HG03060 (cell line): ENCODE measurements around the gene RPN2.

Experiments used
- ATAC-seq: cut with Tn5 transposase; IDR thresholded peaks from one replicate; pipeline ENCODE4 v1.9.1; 2021; ENCODE audit warnings: low read depth, moderate number of reproducible peaks; ENCODE audit not compliant: unreplicated experiment

RPN2 gene

DNA sequence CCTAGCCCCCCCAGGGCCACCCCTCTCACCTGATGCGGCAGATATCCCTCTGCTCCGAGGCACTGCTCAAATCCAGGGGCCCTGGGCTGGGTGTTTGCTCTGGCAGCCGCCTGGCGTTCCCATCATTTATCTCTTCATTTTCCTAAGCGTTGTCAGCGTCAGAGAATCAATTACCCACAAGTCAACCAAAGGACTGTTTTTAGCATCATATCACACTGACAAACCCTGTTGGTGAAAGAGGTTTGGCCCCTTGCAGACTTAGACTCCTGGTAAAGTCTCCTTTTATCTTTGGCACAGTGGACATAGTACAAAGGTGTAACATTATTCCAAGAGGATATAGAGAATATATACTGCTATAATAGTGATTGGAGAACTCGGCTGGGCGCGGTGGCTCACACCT is 82.6 kb downstream of the RPN2 start, which contains the start of gene GHRH:
TSS of gene GHRH (minus strand) at position 101 of the 400 bp plus-strand sequence. CDS start 4,925 bp downstream, outside the sequence.
- no peak for ATAC-seq

DNA sequence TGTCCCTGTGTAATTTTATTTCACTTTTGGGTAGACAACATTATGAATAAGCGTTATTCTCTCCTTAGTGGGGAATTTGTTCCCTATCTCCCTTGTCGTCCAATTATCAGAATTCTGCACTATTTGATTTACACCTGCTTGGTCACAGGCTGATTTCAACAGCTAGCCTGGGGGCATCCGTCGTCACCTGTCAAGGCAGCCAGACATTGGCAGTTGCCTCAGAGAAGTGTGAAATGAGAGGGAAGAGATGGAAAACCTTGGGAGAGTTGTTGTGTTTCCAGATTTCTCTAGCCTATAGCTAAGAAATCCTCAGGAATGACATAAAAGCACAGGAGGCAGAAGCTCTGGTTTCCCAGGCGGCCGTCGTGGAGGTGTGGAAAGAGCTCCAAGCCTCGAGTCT is 83.4 kb downstream of the RPN2 start:
- no peak for ATAC-seq

DNA sequence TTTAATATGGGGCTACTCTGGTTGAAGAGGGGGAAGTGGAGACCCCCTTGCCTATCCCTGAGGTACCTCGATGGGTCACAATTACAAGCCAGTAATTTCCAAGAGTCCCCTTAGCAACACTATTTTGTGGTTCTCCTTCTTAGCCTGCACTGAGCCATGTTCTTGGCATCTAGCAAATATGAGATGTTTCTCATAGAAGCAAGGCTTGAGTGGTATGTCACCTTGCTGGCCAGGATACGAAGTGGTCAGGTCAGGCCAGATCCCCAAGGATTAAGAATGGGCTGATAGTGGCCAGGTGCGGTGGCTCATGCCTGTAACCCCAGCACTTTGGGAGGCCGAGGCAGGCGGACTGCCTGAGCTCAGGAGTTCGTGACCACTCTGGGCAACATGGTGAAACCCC is 84.6 kb downstream of the RPN2 start:
- ATAC-seq, result no peak

DNA sequence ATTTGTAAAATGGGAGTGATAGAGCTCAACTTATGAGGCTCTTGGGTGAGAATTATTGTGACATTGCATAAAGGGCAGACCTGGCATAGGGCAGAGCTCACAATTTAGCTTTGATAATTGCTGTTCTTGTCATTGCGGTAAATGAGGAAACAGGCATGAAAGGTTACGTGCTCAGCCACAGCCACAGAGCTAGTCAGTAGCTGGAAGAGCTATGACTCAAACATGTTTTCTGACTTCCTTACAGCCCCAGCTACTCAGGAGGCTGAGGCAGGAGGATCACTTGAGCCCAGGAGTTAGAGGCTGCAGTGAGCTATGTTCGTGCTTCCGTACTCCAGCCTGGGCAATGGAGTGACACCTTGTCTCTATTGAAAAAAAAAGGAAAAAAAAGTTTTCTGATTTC is 86.0 kb downstream of the RPN2 start:
- ATAC-seq, result no peak

DNA sequence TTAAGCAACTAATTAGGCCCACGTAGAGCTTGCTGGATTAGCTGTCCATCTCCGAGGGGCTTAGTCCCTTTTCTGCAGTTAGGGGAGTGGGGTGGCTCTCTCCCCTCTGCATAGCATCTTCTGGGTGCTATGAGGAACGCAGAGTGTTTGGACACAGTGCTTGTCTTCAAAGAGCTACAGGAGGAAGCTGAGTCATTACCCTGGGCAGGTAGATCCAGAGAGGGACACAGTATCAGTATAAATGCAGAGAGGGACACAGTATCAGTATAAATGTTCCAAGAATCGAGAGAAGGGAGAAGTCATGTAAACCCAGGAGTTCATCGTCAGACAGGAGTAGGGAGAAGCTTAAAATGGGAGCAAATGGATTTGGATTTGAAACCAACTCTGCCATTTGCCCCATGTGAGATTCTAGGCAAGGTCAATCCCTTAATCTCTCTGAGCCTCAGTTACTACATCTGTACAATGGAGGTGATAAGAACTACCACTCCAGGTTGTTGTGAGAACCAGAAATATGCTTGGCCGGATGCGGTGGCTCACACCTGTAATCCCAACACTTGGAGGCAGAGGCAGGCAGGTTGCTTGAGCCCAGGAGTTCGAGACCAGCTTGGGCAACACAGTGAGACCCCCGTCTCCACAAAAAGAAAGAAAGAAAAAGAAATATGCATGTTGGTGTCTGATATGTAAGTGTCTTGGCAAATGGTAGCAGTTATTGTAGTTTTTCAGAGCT is 88.0 kb downstream of the RPN2 start:
- ATAC-seq, result no peak

DNA sequence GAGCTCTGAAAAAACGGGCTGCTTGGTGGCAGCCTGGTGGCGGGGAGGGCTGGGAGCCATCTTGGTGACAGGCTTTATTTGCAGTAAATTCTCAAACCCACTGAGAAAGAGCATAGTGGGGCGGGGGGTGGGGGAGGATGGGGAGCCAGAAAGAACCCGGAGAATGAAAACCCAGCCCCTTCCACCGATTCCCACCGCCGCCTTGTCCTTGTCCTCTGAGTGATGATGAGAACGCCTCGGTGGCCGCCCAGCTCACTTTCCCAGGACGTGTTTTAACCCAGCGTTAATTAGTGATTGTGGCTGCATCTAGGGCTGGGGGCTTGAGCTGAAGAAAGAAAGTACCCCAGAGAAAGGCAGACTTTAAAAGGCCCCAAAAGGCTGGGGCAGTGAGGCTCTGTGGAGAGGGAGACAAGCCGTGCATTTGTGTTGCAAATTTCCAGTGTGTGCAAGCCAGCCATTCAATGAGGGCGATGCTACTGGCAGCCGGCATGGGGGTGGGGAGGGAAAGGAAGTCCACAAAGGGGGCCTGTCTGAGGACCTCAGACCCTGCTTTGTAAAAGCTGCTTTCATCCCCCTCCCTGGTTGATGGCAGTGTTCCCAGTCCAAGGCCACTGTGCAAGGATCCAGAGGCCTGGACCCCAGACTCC is 88.7 kb downstream of the RPN2 start:
- no peak for ATAC-seq

DNA sequence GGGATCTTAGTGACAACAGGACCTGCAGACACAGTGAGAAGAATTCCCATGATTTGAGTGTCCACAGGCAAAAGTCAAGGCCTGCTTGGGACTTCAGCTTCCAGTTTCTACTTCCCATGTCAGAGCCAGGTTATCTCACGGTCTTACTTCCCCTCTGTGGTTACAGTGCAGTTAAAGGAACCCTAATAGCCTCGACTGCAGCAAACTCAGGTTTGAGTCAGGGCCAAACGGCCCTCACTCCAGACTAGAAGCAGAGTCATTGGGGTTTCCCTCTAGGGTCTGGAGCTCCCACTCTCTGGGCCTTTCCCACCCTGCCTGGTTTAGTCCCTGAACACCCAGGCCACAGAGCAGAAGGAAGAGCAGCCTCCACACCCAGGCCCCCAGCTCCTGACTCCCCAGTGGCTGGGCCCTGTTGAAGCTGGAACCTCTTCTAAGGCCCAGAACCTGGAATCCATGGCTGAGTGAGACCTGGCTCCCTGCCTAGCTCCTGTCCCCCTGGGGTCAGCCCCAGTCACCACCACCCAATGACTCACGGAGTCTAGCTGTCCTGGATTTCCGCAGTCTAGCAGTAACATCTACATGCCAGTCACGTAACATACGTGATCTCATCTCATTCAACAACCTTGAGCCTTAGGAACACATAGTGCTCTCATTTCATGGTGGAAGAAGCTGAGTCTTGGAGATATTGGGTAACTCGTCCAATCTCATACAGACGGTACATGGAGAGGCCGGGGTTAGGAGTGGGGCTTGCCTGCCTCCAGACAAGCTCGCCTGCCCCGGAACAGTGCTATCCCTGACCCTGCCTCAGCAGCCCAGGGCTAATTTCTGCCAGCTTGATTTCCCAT is 91.7 kb downstream of the RPN2 start:
- no peak for ATAC-seq

DNA sequence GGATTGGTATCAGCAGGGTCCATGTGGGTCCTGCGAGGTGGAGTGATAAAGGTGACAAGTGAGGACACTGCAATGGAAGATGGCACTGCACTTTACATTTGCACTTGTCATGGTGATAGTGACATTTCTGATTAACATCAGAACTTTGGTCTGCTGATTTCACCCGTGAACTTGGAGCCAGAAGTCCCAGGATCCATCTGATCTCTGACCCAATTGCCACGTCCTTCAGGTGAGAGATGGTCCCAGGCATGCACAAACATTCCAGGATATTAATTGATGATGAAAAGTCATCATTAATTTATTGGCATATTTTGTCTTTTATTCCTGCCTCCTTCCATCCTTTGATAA is 92.3 kb downstream of the RPN2 start:
- ATAC-seq, result no peak

DNA sequence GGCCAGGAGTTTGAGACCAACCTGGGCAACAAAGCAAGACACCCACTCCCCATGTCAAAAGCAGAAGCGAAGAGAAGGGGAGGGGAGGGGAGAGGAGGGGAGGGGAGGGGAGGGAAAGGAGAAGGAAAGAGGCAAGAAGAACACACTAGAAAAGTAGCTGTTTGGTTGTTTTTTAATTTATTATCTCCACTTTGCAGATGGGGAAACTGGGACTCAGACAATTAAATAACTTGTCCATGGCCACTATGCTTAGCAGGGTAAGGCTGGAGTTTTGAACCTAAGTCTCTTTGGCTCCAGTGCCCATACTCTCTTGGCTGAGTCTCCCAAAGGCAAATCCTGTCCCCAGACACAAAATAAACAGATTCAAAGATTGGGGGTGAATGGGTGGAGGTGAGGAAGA is 94.9 kb downstream of the RPN2 start:
- no peak for ATAC-seq

DNA sequence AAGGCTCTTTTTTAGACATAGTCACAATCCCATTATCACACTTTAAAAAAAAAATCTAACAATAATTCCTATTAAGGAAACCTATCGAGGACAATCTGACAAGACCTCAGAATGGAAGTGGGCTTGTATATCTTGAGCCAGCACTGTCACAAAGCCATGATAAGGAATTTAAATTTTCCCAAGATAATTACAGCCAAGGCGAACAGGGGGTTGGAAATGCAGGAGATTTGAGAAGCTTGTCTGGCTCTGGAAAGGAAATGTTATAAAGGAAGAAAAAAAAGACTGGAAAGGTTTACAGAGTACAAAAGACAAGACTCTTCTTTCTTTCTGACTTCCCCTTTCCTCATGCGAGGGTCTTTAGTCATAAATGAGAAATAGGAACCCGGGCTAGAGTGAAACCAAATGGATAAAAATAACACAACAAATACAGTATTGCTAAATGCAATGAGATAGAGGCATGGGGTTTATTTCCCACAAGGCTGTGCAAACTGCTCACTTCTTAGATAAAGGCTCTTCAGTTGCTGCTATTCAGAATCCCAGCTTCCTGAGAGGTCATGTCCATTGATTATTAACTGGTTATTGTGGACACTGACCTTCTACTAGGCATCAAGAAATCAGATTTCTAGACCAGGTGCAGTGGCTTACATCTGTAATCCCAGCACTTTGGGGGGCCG is 95.9 kb downstream of the RPN2 start:
- ATAC-seq, result no peak

DNA sequence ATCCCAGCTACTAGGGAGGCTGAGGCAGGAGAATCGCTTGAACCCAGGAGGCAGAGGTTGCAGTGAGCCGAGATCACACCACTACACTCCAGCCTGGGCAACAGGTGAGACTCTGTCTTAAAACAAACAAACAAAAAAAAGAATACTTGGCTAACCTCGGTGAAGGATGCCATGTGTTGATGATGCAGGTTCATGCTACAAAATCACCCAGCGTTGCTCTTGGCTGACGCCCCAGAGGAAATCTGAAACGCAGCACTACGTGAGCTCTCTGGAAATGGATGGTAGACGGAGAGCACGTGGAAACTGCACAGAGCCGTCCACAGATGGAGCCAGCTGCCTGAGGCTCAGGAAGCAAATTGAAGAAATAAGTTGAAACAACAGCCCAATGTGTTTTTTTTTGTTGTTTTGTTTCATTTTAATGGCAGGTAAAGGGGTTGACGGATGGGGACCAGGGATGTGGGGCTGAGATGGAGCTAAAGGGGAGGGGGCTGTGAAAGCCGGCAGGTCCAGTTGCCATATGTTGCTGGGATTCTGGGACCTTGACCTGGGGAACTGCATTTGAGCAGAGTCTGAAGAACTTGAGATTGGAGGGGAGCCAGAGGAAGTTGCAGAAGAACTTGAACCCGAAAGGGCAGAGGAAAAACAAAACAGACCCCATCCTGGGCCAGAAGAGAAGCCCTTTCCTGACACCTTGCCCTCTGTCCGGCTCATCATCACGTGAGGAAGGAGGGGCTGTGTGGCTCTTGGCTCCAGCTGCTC is 97.5 kb downstream of the RPN2 start:
- no peak for ATAC-seq

DNA sequence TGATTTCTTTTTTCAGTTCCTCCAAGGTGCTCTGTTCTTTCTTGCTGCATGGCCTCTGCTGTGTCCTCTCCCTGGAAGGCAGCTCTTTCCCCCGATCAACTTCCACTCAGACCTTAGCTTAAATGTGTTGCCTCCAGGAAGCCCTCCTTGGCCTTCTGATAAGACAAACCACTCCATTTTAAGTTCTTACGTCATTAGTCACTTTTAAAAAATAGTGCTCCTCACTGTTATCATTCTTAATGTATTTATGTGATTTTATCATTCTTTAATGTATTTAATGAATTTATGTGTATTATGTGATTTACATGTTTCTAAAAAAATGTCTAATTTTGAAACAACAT is 98.1 kb downstream of the RPN2 start:
- ATAC-seq, result no peak

DNA sequence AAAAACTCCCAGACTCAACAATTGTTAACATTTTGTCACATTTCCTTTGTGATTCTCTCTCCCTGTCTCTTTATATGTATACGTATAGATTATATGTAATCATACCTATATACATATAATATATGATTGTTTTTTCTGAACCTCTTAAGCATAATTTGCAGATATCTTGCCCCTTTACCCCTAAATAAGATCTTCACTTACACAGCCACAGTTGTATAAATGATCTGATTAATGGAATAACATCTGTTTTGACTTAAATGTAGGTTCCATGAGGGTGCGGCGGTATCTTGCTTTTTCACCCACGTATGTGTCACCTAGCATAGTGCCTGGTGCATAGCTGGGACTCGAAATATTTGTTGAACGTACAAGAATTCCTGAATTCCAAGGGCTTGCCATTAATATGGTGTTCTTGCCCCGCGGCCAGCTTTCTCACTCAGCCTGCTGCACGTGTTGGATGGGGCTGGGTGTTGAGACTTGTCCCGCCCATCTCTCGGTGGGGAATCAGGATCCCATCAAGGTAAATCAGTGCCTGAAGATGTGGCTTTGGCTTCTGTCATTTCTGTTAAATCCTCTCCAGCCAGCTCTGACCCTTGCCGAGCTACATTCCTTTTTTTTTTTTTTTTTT is 99.9 kb downstream of the RPN2 start:
- no peak for ATAC-seq

DNA sequence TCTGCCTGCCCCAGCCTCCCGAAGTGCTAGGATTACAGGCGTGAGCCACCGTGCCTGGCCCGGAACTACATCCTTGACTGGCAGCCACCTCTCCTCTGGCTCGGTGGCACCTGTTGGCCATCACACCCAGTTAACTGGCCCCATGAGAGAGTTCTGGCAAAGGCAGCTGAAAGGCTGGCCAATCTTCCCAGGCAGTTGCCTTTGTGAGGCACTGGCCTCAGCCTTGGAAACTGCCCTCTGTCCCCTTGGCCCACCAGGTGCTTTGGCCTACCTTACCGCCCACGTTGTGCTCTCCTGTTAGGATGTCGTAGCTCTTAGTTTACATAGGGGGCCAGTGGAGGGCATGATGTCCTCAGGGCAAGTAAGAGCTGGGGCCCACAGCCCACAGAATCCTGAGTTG is 100.7 kb downstream of the RPN2 start:
- no peak for ATAC-seq

DNA sequence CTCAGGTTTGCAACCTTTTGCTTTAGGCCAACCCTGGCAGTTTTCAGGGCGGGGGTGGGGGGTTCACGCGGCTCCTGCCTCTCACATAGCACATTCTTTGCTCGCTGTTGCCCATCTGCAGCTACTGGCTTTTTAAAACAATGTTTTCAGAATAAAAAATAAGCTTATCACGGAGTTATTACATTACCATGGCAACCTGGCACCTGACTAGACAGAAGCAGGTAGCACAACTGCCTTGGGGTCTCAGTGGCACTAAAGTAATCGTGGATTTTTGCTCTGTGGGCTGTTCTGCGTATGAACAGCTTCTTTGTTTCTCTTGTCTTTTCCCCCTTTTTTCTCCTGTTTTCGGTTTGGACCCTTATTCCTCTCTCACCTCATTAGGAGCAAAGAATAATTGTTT is 101.3 kb downstream of the RPN2 start:
- no peak for ATAC-seq

DNA sequence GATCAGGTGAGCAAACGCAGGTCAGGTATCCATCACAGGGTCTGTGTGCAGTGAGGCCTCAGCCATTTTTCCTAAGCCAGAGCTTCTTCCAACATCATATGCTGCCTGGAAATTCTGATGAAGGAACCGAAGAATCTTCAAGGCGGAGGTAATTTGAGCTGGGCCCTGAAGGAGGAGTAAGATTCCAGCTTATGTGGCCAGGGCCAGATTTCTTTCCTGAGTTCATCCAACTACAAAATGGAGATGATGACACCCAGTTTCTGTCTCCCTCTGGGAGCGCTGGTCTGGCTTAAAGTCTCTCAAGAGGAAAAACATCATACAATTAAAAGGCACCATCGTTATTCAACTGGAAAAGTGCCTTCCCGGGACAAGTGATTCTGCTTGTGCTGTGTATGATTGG is 103.4 kb downstream of the RPN2 start:
- ATAC-seq, result no peak

DNA sequence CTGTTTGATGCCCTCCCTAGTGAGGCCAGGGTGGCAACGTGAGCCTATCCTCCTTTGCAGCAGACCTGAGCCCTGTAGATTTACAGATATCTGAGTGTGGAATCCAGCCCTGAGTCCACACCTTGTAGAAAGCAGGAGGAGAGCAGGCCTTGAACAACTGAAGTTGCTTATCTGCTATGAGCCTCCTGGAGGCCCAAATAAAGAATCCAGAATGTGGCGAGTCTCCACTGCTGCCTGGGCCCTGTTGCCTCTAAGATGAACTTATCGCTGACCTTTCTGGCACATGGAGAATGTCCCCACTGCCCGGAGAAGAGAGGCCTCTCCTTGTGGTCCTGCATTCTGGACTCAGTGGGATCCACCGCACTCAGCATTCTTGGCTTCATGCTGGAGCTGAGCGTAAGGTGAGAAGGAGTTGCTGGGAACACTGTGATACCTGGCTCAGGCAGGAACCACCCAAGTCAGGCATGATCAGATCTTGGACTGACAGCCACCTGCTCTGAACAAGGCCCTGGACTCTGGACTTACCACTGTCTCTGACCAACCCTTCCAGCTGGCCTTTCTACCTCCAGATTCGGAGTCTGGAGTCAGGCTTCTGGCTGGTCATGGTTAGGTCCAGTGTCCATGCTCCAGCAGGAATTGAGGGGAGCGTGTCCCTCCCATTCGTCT is 104.5 kb downstream of the RPN2 start:
- no peak for ATAC-seq

DNA sequence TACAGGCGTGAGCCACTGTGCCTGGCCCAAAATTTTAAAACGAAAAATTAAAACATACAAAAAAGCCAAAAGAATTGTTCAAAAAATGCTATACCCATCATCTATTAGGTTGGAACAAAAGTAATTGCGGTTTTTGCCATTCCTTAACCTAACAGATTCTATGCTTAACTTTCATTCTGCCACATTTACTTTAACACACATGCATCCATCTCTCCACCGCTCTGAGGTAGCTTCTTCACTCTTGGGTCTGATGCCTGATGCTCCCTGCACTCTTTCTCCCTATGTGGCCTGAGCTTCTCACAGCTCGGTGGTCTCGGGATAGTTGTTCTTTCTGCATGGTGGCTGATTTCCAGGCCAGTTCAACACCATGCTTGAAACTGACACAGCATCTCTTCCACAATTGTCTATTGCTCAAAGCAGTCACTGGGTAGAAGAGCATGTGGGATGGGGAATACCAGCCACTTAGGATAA is 105.6 kb downstream of the RPN2 start:
- no peak for ATAC-seq

DNA sequence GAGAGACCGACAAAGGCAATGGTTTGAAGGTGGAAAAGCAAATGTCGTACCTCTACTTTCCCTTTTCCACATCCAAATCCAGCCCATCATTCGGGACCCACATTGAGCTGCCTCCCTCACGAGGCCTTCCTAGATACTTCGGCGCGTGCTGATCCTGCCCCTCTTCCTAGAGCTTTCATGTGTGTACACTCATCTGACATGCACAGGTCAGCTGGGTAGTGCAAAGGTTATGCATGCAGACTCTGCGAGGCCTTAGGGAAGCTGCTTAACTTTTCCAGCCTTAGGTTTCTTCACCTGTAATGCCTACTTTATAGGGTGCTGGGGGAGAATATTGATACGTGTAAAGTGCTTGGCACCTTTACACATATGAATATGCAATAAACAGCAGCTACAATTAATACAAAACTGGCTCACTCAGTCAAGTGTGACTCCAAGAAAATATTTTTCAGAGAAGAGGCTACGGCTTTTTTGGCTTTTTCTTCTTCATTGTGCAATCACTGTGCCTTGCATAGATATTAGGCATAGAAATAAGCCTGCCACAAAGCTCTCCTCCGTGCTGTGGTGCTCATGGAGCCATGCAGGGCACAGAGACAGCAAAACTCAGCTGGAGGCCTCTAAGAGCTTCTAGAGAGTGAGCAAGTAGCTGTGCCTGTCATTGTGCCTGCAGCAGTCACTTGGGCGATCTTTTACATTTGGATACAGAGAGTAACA is 106.7 kb downstream of the RPN2 start:
- no peak for ATAC-seq
